ENCODE measurements around the gene SERTAD2. TPM values are rescaled to one million over a fixed set of nuclear protein-coding genes. Genes with fewer than 3 reads are reported as not detected.

SERTAD2 gene
- polyA plus RNA-seq, 6 donors from 2014 or later = 7.9 to 21.8 (median 13.2) TPM

DNA sequence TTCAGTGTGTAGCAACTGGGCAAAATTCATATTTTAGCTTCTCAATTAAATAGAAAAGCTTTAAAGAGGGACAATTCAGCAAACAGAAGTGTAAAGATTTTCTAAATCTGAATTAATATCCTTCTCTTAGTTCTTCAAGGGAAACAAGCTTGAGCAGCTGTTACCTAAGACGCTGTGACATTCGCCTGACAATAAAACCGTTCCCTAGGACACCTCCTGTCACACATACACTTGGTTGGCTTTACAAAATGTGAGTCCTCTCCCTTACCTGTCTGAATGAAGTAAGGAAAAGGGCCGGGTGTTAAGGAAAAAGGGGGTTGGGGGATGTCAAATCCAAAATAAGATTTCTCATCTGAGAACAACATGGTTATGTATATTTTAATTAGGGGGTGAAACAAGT lies 2.1 kb downstream of the SERTAD2 start:
- peak overlapping the region; percentile 84 to 98 (median 93) for H3K4me3 Mint-ChIP-seq
- ATAC-seq (ENCODE audit: low read depth in 2 of 2) = no peak
- H3K36me3 Mint-ChIP-seq = no peaks in the 10 kb centered on the region

DNA sequence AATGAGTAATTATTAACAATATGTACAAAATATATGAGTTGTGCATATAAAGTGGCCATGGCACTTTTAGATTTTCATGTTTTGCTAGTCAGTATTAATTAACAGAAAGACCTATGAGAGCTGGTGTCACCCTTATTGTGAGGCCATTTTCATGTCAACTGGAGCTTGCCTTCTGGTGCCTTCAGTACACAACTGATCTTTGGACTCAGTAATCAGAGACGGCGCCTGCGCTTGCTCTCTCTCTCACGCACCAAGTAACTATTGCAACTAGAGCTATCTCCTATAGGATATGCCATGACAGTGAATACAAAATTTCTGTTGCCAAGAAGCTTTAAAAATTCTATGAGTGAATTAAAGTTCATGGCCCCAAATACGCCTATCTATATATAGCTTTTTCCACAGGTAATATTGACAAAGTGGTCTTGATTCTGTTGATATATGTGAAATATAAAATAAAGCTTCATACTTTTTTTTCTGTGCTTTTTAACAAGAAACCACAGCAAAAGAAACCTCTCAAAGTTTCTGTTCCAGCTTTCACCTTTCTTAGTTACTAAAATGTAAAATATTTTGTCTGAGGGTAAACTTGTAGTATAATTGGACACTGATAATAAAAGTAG lies 2.9 kb downstream of the SERTAD2 start:
- peak overlapping the region in 6 of 8 donors; percentile 8 to 92 (median 72) for H3K4me3 Mint-ChIP-seq
- no peaks in the 10 kb centered on the region for H3K9me3 Mint-ChIP-seq
- H3K4me1 Mint-ChIP-seq = peaks cover 44 to 80% (median 65%) of the 10 kb centered on the region in 3 donors
- DNase-seq = no peak
- no peaks in the 10 kb centered on the region for H3K27me3 Mint-ChIP-seq
- H3K36me3 Mint-ChIP-seq = no peaks in the 10 kb centered on the region
- ATAC-seq (ENCODE audit: low read depth in 2 of 2) = no peak
- H3K27ac Mint-ChIP-seq = peak overlapping the region in 3 of 6 donors; percentile 54 to 99 (median 95)

More for the DNA sequence above, 2.1 kb downstream of the SERTAD2 start:
- no peaks in the 10 kb centered on the region for H3K9me3 Mint-ChIP-seq
- H3K27ac Mint-ChIP-seq = peak overlapping the region in 5 of 6 donors; percentile 95 to 99 (median 99)
- H3K27me3 Mint-ChIP-seq = no peaks in the 10 kb centered on the region
- H3K4me1 Mint-ChIP-seq = peaks cover 46 to 81% (median 70%) of the 10 kb centered on the region in 3 donors
- DNase-seq = no peak

DNA sequence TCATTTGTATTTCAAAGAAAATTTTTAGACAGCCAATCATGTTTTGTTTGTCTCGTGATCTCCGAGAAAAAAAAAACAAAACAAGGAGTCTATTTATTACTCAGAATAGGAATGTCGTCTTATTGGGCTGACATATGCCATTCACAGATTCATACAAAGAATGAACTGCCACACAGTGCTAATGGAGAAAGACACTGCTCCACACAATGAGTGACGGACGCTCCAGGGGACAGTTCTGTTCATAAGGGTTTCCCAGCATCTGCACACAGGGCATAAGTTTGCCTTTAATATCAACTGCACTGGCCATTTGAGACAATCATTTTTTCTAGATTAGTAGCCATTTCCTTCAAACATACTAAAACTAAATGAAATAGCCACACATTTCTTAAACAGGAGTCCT lies 3.4 kb downstream of the SERTAD2 start:
- H3K27ac Mint-ChIP-seq = no peak overlapping the region
- peaks cover 43 to 80% (median 60%) of the 10 kb centered on the region in 3 donors for H3K4me1 Mint-ChIP-seq
- no peak for ATAC-seq (ENCODE audit: low read depth in 2 of 2)
- H3K9me3 Mint-ChIP-seq = no peaks in the 10 kb centered on the region
- no peaks in the 10 kb centered on the region for H3K27me3 Mint-ChIP-seq
- no peak for DNase-seq
- H3K36me3 Mint-ChIP-seq = no peaks in the 10 kb centered on the region
- peak overlapping the region in 3 of 8 donors; percentile 8 to 59 (median 55) for H3K4me3 Mint-ChIP-seq

DNA sequence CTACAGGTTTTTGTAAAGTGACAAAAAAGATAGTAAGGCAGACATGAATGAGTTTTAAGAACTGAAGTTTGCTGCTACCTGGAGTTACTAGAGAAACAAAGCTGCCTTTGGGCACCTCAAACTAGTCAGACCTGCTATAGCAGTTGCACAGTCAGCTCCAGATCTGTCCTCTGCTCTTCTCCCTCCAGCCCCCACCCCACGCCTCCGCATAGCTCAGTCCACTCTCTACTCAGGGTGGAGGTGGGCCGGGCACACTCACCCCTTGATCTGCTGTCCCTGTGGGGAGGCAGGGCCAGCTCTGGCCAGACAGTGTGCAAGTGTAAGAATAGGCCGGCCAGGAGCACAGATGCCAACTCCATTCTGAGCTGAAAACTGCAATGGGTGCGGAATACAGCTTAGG lies 4.1 kb downstream of the SERTAD2 start:
- H3K27me3 Mint-ChIP-seq = no peaks in the 10 kb centered on the region
- H3K4me1 Mint-ChIP-seq = peaks cover 42 to 80% (median 60%) of the 10 kb centered on the region in 3 donors

DNA sequence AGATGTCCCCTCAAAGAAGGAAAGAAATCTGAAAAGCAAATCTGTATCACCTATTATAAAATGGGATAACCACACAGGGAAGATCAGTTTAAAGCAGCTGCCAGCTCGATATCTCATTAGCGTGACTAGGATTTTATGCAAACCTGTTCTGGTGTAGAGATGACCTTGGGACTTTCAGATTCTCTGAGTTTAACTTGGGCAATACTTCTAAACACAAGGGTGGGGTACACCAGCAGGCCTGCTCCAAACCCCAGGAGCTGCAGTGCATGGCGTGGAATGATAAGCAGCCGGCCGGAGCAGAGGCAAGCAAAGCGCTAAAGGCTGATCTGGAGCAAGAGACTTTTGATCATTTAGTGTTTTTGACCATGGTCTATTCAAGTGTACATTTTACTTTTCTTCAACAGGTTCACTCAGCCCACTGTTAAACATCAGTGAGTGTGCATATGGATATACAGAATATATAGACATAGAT lies 4.7 kb downstream of the SERTAD2 start:
- Mint-ChIP-seq H3K9me3 (no peaks in the 10 kb centered on the region), H3K27me3 (no peaks in the 10 kb centered on the region), H3K4me3 (peak overlapping the region in 5 of 8 donors; percentile 4 to 46 (median 16)), H3K4me1 (peaks cover 45 to 85% (median 63%) of the 10 kb centered on the region in 3 donors), H3K36me3 (no peaks in the 10 kb centered on the region), H3K27ac (peak overlapping the region in 3 of 6 donors; percentile 51 to 81 (median 79))
- ATAC-seq (ENCODE audit: low read depth in 2 of 2) (no peak), DNase-seq (no peak)

More for the DNA sequence above, 4.1 kb downstream of the SERTAD2 start:
- Mint-ChIP-seq H3K4me3 (peak overlapping the region; percentile 9 to 74 (median 46)), H3K9me3 (no peaks in the 10 kb centered on the region), H3K36me3 (no peaks in the 10 kb centered on the region), H3K27ac (peak overlapping the region; percentile 14 to 96 (median 85))
- DNase-seq (no peak), ATAC-seq (ENCODE audit: low read depth in 2 of 2) (no peak)

DNA sequence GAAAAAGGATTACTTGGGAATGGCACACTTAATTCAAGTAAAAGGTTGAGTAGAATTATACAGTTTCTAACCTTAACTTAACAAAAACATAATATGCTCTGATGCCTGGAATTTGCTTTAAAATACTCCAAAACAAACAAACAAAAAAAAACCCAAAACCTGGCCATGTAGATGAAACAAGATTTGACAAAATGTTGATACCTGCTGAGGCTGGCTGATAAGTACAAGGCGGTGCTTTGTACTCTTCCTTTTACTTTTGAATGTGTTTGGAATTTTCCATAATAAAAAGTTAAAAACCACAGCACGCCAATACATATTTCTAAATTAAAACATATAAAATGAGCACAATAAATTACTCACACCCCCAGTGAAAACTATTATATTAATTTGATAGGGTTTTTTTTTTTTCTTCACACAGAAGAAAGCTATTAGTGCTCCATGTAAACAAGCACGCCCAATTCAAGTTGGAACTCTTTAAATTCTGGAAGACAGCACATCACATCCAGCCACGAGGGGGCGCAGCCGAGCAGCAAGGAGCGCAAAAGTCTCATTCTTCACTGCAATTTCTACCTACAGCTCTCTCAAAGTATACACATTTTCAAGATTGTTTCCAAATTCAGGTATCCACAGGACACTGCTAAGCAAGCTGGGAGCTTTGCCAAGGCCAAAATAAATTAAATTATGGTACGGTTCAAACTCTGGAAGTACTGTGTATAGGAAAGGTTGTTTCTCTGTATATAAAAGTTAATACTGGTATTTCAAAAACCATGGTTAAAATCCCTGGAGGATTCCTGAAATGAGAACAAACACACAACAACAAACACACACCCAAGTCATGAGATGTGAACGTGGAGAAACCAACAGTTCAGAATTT lies 7.5 kb downstream of the SERTAD2 start:
- Mint-ChIP-seq H3K27ac (peak overlapping the region; percentile 33 to 90 (median 67)), H3K27me3 (no peaks in the 10 kb centered on the region), H3K9me3 (no peaks in the 10 kb centered on the region), H3K4me3 (peak overlapping the region in 6 of 8 donors; percentile 42 to 78 (median 56)), H3K36me3 (no peaks in the 10 kb centered on the region), H3K4me1 (peaks cover 53 to 97% (median 75%) of the 10 kb centered on the region in 3 donors)
- DNase-seq = peak; percentile 78
- peak in 1 of 2 donors; percentile 20 for ATAC-seq (ENCODE audit: low read depth in 2 of 2)

DNA sequence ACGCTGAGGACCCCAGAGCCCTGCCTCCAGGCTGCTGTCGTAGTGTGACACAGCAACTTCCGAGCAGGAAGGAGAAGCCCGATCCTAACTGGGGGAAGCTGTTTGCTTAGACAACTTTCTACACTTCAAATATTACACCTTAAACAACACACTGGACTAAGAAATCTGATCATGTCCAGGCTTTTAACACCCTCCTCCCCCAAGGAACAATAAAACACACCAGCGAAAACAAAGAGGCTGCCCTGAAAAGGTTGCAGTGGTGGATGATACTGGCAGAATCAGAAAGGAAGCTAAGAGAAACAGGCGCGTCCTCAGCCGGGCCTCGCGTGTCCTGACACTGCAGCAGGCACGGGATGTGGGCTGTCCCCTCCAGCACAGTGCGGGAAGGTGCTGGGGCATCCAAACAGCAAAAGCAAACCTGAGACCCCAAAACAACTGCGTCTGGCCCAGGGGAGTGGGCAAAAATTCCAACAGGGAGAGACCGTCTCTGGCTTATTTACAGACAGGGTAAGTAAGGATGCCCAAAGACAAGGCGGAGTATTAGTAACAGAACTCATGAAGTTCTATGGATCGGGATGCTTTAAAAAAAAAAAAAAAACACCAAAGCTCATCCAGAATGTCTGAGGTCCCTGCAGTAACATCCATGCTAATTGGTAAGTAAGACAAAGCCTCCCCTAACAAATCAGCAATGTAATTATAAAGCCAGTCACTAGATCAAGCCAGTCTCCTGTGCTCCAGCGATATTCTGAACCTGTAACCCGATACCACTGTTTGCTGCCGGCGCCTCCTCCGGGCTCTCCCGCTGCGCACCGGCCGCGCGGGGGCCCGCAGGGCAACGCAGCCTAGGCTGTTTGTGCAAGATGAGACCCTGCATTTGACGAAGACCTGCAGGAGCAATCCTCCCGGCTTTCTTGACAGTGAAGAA lies 9.0 kb downstream of the SERTAD2 start:
- ATAC-seq (ENCODE audit: low read depth in 2 of 2) = peak; percentile 53 to 61
- peak; percentile 66 for DNase-seq
- H3K36me3 Mint-ChIP-seq = no peaks in the 10 kb centered on the region
- H3K27ac Mint-ChIP-seq = peak overlapping the region; percentile 91 to 97 (median 96)
- no peaks in the 10 kb centered on the region for H3K9me3 Mint-ChIP-seq
- H3K4me3 Mint-ChIP-seq = peak overlapping the region; percentile 76 to 93 (median 90)
- no peaks in the 10 kb centered on the region for H3K27me3 Mint-ChIP-seq
- H3K4me1 Mint-ChIP-seq = peaks cover 63 to 99% (median 88%) of the 10 kb centered on the region in 3 donors

DNA sequence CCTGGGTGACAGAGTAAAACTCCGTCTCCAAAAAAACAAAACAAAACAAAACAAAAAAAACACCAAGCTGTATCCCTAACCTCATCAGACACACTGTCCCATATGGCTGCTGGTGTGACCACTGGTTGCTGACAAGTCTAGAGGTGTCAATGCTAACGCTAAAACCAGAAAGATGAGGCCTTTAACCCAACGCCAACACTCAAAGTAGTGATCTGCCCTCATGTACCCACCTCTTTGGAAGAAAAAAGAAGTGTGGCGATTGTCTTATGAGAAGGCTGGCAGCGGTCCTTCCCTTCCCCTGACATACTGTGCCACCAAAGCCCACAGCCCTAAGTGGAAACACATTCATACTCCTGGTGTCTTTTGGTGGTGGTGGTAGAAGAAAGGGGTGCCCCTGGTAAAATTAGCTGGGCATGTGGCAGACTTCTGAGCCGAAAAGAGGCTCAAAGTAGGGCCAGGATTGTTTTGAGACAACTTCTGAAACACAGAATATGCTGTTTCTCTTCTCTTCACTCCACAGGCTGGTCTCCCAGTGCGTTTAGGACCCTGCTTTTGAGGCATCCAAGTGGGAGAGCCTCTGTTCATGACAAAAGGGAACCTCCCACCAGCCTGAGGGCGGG lies 9.8 kb downstream of the SERTAD2 start:
- Mint-ChIP-seq H3K9me3 (no peaks in the 10 kb centered on the region), H3K36me3 (no peaks in the 10 kb centered on the region), H3K4me1 (peaks cover 64 to 97% (median 86%) of the 10 kb centered on the region in 3 donors), H3K27me3 (no peaks in the 10 kb centered on the region), H3K27ac (peak overlapping the region; percentile 91 to 97 (median 96)), H3K4me3 (peak overlapping the region; percentile 76 to 93 (median 90))
- DNase-seq = no peak
- no peak for ATAC-seq (ENCODE audit: low read depth in 2 of 2)

DNA sequence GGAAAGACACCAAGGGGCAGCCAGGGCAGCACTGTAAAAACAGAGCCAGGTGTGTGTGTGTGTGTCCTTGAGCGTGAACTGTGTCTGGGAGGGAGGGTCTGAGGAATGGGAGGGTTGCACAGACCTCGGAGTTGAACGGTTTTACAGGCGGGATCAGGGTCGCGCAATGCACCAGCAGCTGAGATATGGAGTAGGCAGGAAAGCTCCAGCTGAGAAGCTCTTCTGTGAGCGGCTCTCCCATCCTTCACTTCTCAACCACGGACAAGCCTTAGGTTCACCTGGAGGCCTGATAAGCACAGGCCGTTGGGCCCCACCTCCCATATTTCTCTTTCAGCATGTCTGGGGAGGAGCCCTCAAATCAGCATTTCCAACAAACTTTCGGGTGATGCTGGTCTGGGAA lies 12.1 kb downstream of the SERTAD2 start:
- no peaks in the 10 kb centered on the region for H3K9me3 Mint-ChIP-seq
- no peak for ATAC-seq (ENCODE audit: low read depth in 2 of 2)
- no peak for DNase-seq
- H3K36me3 Mint-ChIP-seq = no peaks in the 10 kb centered on the region
- peaks cover 66 to 96% (median 85%) of the 10 kb centered on the region in 3 donors for H3K4me1 Mint-ChIP-seq
- peak overlapping the region in 6 of 8 donors; percentile 2 to 62 (median 48) for H3K4me3 Mint-ChIP-seq
- H3K27ac Mint-ChIP-seq = peak overlapping the region in 4 of 6 donors; percentile 87 to 96 (median 90)
- H3K27me3 Mint-ChIP-seq = no peaks in the 10 kb centered on the region

DNA sequence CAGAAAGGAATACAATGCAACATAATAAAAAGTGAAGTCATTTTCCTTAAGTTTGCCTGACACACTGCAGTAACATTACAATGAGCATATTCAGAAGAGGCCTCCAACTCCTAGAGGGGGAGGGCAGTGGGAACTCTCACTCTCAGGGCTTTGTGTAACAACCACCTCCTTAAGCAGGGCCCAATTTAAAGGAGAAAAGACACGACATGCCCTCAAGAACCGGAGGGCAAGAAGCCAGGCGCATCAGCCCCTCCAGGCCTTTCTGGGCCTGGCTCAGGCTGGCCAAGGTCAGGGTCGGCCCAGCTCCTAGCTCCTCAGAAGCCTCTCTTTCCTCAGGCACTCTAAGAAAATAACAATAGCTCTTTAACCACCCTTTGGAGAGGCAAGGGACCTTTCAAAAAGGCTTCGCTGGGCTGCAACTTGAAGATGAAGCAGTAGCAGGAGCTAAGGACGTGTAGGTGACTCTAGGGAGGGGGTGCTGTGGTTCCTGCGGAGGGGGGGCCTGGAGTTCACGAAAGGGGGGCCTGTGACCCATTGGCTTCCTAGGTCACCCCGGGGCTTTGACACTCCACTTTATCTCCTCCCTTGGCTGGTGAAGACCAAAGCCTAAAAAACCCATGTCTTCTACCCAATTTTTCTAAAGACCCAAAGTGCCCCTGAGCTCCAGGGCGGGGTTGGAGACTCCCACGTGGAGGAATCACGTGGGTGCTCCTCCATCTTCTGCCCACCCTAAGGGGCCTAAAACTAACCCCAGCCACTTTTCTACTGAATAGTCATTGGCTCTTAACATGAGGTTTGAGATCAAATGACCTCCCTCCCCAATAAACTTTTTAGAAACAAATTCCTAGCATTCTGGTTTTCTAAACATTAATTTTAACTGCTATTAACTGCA lies 13.3 kb downstream of the SERTAD2 start:
- Mint-ChIP-seq H3K4me3 (peak overlapping the region in 1 of 8 donors; percentile 44), H3K27ac (peak overlapping the region; percentile 51 to 96 (median 74))
- no peak for ATAC-seq (ENCODE audit: low read depth in 2 of 2)

DNA sequence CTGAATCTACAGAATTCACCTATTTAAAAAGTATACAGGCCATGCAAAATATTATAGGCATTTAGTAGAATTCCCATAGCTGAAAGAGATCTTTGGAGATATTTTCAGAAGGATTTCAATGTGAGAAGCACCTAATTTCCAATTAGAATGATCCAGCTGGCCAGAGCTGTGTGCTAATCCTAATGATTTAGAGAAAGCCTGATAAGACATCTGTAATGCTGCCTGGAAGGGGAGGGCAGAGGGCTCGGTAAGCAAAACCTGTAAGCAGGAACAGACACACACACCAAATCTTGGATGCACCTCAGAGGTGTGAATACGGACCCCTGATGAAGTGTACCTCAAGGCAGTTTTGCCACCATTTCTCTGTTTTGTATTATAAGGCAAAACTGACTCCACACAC lies 14.0 kb downstream of the SERTAD2 start:
- ATAC-seq (ENCODE audit: low read depth in 2 of 2) (no peak), DNase-seq (no peak)
- Mint-ChIP-seq H3K27ac (peak overlapping the region; percentile 6 to 96 (median 72)), H3K4me3 (no peak overlapping the region), H3K4me1 (peaks cover 73 to 96% (median 87%) of the 10 kb centered on the region in 3 donors), H3K27me3 (no peaks in the 10 kb centered on the region), H3K9me3 (no peaks in the 10 kb centered on the region), H3K36me3 (peaks cover 0 to 5% of the 10 kb centered on the region in 2 donors)

More for the DNA sequence above, 13.3 kb downstream of the SERTAD2 start:
- H3K27me3 Mint-ChIP-seq = no peaks in the 10 kb centered on the region
- H3K9me3 Mint-ChIP-seq = no peaks in the 10 kb centered on the region
- H3K36me3 Mint-ChIP-seq = peaks cover 0 to 5% of the 10 kb centered on the region in 2 donors
- peaks cover 77 to 97% (median 94%) of the 10 kb centered on the region in 3 donors for H3K4me1 Mint-ChIP-seq
- no peak for DNase-seq

All from naive B cell (primary cell).